ENCODE results near the gene VPS13D. TPM values are rescaled to one million over a fixed set of nuclear protein-coding genes. Genes with fewer than 3 reads are reported as not detected.

VPS13D gene
- total RNA-seq, 1 experiment from 2014 or later = 31.6 TPM

- peaks cover 8 to 11% of the 10 kb centered on the region in 2 experiments; a peak in 2 of 4 replicates for H3K36me3 ChIP-seq (ENCODE audit: control insufficient read depth in 1 of 2, insufficient read depth in 2 of 2, low read length in 2 of 2)
These were observed 58.0 kb downstream of the VPS13D start for GRCh38 chr1:12287869-12288268.

More at GRCh38 chr1:12287869-12288268, 58.0 kb downstream of the VPS13D start:
- intact Hi-C loops (cut with micrococcal nuclease) = no loop called here
- no TSS peak for BruUV-seq (replicated peaks)
- Histone ChIP-seq H3K4me3 (replicated peaks in 1 of 2; ENCODE audit: low read depth in 1 of 2, low read length in 2 of 2) (no peak overlapping the region), H3K27ac (ENCODE audit: low read depth, low read length) (no peak overlapping the region), H3K79me2 (ENCODE audit: insufficient read depth, low read length) (no peaks in the 10 kb centered on the region), H3K27me3 (ENCODE audit: insufficient read depth, low read length) (no peaks in the 10 kb centered on the region), H3K4me1 (ENCODE audit: control insufficient read depth in 1 of 2, insufficient read depth in 2 of 2, low read length in 2 of 2) (no peaks in the 10 kb centered on the region), H3K4me2 (ENCODE audit: low read length) (no peak overlapping the region), H3K9ac (ENCODE audit: low read length) (no peak overlapping the region), H2AFZ (ENCODE audit: low read depth, low read length, poor library complexity, severe bottlenecking) (no peak overlapping the region), H3K9me2 (ENCODE audit: insufficient read depth) (no peaks in the 10 kb centered on the region), H3K9me3 (ENCODE audit: control insufficient read depth in 1 of 2, insufficient read depth in 1 of 2, low read depth in 1 of 2, low read length in 2 of 2) (no peaks in the 10 kb centered on the region), H4K20me1 (ENCODE audit: insufficient read depth) (no peaks in the 10 kb centered on the region)
- RAD21 ChIA-PET (ENCODE audit: low non-redundant PET in 1 of 2, low total read pairs in 2 of 2, uncharacterized antibody in 2 of 2, unreplicated experiment in 2 of 2) = no interaction called here
- no peak for TF ChIP-seq CBX3 (IDR thresholded peaks at IDR 0.05; ENCODE audit: low read depth)
- no peak for TF ChIP-seq ZBTB33 (IDR thresholded peaks at IDR 0.05; ENCODE audit: extremely low read depth, insufficient replicate concordance, low read length)
- TF ChIP-seq SP1 (IDR thresholded peaks at IDR 0.05; ENCODE audit: low read depth) = no peak
- TF ChIP-seq EGR1 (IDR thresholded peaks at IDR 0.05; ENCODE audit: low read depth) = no peak
- no peak for TF ChIP-seq EZH2 (IDR thresholded peaks at IDR 0.05)
- no peak for TF ChIP-seq EZH2phosphoT487 (IDR thresholded peaks at IDR 0.05; ENCODE audit: borderline replicate concordance)
- no peak for TF ChIP-seq JUND (IDR thresholded peaks at IDR 0.05)
- TF ChIP-seq POLR2A (IDR thresholded peaks at IDR 0.05; ENCODE audit: borderline replicate concordance, extremely low read depth, insufficient read depth, insufficient read length) = no peak
- no peak for TF ChIP-seq RAD21 (IDR thresholded peaks at IDR 0.05; ENCODE audit: low read depth)
- TF ChIP-seq YY1 (IDR thresholded peaks at IDR 0.05; ENCODE audit: extremely low read depth, insufficient replicate concordance, low read depth, low read length) = no peak
- no peak for TF ChIP-seq CEBPB (IDR thresholded peaks at IDR 0.05; ENCODE audit: low read depth)
- TF ChIP-seq ELF1 (IDR thresholded peaks at IDR 0.05; ENCODE audit: borderline replicate concordance, low read depth) = no peak
- no peak for TF ChIP-seq TCF7L2 (IDR thresholded peaks at IDR 0.05; ENCODE audit: borderline replicate concordance, extremely low read depth, insufficient read depth, insufficient read length)
- TF ChIP-seq CTCF (IDR thresholded peaks at IDR 0.05 in 2 of 3, conservative IDR thresholded peaks at IDR 0.05 in 1 of 3; ENCODE audit: borderline replicate concordance in 1 of 3, insufficient read depth in 1 of 3, low read depth in 2 of 3, low read length in 2 of 3) = no peak
- TF ChIP-seq ZFX (IDR thresholded peaks at IDR 0.05) = no peak
- no peak for TF ChIP-seq ATF3 (IDR thresholded peaks at IDR 0.05)
- no peak for TF ChIP-seq ZNF274 (IDR thresholded peaks at IDR 0.05; ENCODE audit: low read depth, low read length)
- no peak for TF ChIP-seq FOSL1 (IDR thresholded peaks at IDR 0.05; ENCODE audit: low read depth)
- no peak for TF ChIP-seq SRF (IDR thresholded peaks at IDR 0.05; ENCODE audit: low read depth)
- ATAC-seq (no peak), DNase-seq (ENCODE audit: low read depth, low spot score) (no peak)
- POLR2A ChIA-PET = no interaction called here
- CTCF ChIA-PET = no interaction called here

Data from HCT116 (cell line).